Body of pancreas (tissue), 4 donors: ENCODE data around the gene CPNE9.

Experiments used
- POLR2A ChIP-seq, 3 donors: fragments of 450-650 bp; IDR thresholded peaks; one replicate each; pipeline ENCODE4 v1.6.1; 2016; ENCODE audit warnings: antibody characterized with exemption in 3 of 3, mild to moderate bottlenecking in 2 of 3
- TF ChIP-seq, protein P1 (sequence below), 7 experiments: fragments of 450-650 bp in 4 of 7; fragments of 200-600 bp in 3 of 7; sonication (generic) in 3 of 7; IDR thresholded peaks; one replicate each; pipeline ENCODE4 v1.5.1; 2016 to 2019; ENCODE audit warnings: antibody characterized with exemption in 7 of 7

GRCh38 chr3:9769012-9769411 is 65.4 kb downstream of the CPNE9 start:
- TF ChIP-seq, protein P1, sequence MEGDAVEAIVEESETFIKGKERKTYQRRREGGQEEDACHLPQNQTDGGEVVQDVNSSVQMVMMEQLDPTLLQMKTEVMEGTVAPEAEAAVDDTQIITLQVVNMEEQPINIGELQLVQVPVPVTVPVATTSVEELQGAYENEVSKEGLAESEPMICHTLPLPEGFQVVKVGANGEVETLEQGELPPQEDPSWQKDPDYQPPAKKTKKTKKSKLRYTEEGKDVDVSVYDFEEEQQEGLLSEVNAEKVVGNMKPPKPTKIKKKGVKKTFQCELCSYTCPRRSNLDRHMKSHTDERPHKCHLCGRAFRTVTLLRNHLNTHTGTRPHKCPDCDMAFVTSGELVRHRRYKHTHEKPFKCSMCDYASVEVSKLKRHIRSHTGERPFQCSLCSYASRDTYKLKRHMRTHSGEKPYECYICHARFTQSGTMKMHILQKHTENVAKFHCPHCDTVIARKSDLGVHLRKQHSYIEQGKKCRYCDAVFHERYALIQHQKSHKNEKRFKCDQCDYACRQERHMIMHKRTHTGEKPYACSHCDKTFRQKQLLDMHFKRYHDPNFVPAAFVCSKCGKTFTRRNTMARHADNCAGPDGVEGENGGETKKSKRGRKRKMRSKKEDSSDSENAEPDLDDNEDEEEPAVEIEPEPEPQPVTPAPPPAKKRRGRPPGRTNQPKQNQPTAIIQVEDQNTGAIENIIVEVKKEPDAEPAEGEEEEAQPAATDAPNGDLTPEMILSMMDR (IDR thresholded peaks at IDR 0.05) = no peak
- TF ChIP-seq POLR2A (IDR thresholded peaks at IDR 0.05) = no peak
